HG03095 (cell line): ENCODE results near the gene HAUS5.
"Not testable (repeated sequence)": the region's sequence is repeated elsewhere in the genome, so short reads cannot be mapped to it uniquely, and the experiment has no call there.

Experiments used
- ATAC-seq: cut with Tn5 transposase; IDR thresholded peaks from one replicate; pipeline ENCODE4 v1.9.1; 2021; ENCODE audit warnings: moderate library complexity; ENCODE audit not compliant: unreplicated experiment

HAUS5 gene, protein sequence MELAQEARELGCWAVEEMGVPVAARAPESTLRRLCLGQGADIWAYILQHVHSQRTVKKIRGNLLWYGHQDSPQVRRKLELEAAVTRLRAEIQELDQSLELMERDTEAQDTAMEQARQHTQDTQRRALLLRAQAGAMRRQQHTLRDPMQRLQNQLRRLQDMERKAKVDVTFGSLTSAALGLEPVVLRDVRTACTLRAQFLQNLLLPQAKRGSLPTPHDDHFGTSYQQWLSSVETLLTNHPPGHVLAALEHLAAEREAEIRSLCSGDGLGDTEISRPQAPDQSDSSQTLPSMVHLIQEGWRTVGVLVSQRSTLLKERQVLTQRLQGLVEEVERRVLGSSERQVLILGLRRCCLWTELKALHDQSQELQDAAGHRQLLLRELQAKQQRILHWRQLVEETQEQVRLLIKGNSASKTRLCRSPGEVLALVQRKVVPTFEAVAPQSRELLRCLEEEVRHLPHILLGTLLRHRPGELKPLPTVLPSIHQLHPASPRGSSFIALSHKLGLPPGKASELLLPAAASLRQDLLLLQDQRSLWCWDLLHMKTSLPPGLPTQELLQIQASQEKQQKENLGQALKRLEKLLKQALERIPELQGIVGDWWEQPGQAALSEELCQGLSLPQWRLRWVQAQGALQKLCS

DNA sequence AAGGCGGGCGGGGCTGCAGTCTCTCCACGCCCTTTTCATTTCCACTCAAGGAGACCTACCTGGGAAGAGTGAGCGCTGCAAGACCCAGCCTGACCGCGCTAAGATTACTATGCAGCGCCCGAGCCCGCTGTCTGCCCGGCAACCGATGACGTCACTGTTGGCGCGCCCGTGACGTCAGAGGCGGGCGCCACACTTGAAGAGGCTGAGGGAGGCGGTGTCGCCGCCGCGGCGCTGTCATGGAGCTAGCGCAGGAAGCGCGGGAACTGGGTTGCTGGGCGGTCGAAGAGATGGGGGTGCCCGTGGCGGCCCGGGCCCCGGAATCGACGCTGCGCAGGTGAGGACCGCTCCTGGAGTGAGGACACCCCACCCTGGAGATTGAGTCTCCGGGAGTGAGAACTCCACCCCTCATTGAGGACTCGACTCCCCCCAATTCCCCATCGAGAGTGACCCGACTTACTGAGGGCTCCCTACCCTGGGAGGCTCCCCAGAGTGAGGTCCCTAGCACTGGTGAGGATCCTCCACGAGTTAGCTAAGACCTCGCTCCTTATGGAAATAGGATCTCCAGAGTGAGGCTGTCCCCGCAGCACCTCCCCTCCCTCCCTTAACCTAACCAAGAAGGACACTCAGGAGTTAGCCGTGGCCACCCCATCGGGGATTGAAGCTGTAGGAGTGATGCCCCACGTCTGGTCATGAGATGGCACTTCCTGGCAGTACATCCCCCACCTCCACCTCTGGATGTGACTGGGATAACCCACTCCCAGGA is at the start of gene HAUS5:
Gene HAUS5 (plus strand): TSS at position 177 of the 763 bp plus-strand sequence. CDS start 60 bp downstream, at position 237.
- ATAC-seq = peak; percentile 62

DNA sequence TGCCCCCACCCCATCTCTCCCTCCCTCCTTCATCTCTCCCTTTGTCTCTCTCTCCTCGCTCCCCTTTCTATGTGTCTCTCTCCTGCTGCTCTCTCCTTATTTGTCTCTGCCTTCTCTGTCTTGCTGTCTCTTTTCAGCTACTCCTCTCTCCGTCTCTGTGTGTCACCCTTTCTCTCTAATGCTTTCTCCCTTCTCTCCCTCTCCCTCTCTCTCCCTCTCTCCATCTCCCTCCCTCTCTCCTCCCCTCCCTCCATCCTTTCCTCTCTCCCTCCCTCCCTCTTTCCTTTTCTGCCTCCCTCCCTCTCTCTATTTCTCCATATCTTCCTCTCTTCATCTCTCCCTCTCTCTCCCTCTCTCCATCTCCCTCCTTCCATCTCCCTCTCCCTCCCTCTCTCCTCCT is 49.8 kb upstream of the HAUS5 start:
- ATAC-seq = no peak

DNA sequence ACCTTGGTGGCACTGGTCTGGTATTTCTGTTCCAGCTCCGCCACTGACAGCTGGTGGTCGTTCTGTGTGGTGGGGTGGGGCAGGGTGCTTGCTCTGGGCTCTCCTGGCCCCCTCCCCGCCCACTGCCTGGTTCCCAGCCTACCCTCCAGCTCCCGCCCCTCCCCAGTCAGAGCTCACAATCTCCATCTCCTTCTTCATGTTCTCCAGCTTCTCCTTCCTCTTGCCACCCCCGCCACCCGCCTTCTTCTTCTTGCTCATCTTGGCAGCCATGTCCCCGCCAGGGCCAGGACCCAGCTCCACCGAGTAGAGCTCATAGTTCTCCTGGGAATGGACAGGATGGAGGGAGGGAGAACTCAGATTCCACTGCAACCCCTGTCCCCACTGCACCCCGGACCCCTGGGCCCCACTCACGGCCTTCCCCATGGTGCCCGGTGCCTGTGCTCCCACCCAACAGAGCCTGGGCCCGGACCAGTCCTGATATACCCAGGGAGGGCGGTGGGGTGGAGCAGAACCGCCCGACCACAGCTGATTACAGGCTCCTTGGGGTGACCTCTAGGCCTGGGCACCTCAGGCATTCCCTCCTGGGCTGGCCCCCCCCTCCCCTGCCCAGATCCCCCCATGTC is 49.2 kb upstream of the HAUS5 start, which contains the start of gene ATP4A:
Gene ATP4A (minus strand): TSS at position 452 of the 623 bp plus-strand sequence. CDS start 29 bp downstream, at position 423.
- ATAC-seq = no peak

DNA sequence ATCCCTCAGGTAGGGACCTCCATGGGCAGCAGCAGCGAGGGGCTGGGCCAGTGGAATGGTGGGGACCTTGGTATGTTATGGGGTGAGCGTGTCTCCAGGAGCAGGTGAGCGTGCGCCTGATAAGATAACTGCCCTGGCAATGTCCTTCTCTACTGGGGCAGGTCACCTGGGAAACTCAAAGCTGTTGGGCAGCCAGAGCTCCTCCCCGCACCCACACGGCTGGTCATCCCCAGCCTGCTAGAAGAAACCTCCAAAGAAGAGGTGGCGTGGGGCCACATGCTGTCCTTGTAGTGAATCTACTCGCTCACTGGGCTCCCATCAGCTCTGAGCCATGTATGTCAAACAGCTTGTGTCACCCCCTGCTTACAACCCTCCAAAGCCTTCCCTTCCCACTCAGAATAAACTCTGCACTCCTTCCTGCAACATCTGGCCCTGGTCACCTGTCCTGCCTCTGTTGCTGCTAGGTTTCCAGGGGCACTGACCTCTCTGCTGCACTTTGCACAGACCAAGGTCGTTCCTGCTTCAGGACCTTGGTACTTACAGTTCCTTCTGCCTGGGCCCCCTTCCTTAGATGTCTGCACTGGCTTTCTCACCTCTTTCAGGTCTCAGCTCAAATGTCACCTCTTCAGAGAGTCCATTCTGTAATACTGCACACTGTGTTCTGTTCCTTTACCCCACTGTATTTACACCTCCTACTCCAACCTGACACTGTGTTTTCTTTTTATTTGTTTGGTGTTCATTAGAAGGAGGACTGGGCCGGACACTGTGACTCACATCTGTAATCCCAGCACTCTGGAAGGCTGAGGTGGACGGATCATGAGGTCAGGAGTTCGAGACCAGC is 47.3 kb upstream of the HAUS5 start:
- ATAC-seq = no peak

DNA sequence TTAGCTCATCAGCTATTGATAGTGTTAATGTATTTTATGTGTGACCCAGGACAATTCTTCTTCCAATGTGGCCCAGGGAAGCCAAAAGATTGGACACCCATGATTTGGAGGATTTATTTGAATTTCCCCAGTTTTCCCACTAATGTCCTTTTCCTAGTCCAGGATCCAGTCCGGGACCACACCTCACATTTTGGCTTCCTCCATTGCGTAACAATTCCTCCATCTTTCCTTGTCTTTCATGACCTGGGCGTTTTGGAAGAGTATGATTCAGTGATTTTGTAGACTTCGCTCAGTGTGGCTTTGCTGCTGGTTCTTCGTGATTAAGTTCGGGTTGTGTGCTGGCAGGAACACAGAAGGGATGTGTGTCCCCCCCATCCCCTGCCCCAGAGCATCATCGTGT is 45.8 kb upstream of the HAUS5 start:
- ATAC-seq = no peak

DNA sequence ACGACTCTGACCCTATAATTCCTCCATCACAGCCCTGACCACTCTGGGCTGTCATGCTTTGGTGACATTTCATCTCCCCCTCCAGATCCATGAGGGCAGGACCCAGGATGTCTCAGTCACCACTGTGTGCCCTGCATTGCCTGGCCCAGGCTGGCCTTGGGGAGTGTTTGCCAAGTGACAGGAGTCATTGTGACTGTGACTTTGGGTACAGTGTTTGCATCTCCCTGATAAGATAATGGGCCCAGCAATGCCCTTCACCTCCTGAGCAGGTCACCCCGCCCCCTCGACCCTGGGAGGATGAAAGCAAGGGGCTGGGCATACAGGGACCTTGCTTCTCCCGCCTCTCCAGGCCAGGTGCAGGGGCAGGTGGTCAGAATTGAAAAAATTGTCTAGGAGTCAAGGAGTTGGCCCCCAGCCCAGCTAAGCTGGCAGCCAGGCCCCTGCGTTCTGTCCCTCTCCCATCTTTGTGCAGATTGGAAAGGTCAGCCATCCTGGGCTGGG is 43.2 kb upstream of the HAUS5 start:
- ATAC-seq = no peak

DNA sequence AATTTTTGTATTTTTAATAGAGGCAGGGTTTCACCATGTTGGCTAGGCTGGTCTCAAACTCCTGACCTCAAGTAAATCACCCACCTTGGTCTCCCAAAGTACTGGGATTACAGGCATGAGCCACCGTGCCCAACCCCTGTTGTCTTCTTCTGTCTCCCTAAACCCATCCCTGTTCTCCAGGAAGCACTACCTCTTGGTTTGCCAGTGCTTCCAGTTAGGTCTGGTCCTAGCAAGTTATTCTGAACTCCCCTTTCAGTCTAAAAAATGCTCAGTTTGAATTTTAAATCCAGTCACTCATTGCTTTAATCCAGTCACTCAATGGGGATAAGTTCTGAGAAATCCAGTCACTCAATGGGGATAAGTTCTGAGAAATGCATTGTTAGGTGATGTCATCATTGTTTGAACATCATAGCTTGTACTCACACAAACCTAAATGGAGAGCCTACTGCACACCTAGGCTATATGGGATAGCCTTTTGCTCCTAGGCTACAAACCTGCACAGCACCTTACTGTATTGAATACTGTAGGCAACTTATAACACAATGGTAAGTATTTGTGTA is 41.0 kb upstream of the HAUS5 start:
- no peak for ATAC-seq

DNA sequence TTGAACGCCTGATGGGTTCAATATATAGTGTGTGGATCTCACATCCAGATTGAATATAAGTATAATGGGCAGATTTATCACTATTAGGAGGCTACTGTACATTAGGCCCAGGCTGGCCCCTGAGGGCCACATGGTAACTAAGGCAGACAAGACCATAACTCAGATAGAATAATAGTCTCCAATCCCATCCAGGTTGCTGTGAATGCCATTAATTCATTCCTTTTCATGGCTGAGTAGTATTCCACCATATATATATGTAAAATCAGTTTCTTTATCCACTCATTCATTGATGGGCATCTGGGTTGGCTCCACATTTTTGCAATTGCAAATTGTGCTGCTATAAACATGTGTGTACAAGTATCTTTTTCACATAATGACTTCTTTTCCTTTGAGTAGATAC is 34.6 kb upstream of the HAUS5 start:
- ATAC-seq = no peak

DNA sequence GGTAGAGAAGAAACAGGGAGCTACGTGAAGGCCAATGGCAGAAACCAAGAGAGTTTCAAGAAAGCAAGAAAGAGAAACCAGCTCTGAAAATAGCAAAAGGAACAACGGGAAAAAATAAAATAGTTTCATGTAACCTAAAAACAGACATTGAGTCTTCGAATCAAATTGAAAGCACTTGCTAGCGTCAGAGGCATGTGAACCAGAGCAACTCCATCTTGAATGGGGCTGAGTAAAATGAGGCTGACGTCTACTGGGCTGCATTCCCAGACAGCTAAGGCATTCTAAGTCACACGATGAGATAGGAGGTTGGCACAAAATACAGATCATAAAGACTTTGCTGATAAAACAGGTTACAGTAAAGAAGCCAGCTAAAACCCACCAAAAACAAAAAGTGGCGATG is 33.8 kb upstream of the HAUS5 start:
- ATAC-seq = no peak

DNA sequence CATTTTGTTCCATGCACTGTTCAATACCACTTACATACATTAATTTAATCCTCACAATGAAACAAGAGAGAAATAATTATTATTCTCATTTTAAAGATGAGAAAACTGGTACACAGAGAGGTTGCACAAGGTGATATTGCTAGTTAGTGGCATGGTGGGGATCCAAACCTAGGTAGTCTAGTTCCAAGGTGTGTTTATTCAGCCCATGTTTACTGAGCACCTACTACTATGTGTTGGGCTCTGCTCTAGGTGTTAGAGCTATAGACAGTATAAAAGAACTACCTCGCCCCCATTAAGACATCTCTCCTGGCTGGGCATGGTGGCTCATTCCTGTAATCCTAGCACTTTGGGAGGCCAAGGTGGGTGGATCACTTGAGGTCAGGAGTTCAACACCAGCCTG is 29.8 kb upstream of the HAUS5 start:
- no peak for ATAC-seq

DNA sequence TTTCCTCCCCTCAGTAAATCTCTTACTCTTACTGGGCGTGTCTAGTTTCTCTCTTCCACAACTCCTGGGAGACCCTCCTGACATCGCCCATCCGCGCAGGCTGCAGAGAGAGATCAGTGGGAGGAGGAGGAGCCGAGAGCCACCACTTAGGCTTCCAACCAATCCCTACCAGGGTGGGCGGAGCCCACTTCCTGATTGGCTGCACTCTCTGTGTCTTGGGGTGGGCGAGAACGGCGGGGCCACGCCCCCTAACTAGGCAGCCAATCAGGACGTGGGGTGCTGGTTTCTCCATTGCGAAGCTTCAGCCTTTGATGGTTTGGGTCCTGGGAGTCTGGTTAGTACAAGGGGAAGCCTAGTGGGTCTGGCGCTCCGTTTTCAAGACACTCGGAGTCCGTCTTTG is 26.7 kb upstream of the HAUS5 start, which contains the start of gene PMIS2:
Gene PMIS2 (plus strand): TSS at position 326 of the 400 bp plus-strand sequence. CDS start 87 bp downstream, outside the sequence.
- ATAC-seq = no peak

DNA sequence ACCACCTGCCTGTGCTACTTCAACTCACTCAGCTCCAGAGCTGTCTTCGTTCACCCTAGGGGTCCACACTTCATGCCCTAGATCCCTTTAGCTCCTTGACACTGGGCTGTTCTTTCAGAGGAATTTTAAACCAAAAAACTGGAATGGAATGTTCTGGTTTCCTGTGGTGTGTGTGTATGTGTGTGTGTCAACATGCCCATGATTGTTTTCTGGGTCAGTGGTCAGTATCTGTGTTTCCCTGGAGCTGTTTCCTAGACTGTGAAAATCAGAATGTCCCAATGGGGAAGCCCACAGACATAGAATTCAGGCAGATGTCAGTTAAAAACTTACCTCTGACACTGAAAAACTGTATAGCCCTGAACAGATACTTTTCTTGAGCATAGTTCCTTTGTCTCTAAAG is 25.2 kb upstream of the HAUS5 start:
- no peak for ATAC-seq

DNA sequence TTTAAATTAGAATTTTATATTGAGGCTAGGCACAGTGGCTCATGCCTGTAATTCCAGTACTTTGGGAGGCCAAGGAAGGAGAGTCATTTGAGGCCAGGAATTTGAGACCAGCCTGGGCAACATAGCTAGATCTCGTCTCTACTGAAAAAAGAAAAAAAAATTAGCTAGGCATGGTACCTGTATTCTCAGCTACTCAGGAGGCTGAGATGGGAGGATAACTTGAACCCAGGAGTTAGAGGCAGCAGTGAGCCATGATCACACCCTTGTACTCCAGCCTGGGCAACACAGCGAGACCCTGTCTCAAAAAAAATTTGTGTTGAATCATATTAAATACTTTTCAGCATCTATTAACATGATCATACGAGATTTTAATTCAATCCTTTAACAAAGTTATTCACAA is 21.7 kb upstream of the HAUS5 start:
- no peak for ATAC-seq

DNA sequence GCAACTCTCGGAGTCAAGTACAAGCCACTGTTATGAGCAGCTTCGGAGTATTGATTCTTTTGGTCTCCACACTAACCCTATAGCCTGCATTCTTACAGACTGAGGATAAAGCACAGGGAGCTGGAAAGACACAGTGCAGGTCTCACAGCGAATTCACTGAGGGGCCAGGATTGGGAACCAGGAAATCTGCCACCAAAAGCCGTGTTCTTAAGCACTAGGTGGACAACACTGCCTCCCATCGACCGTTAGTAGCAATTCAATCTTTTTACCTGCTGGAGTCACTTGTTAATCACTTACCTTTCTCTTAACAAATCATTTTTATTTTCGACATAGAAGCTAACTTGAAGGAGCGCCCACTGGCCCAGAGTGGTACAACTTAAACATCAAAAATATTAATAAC is 20.3 kb upstream of the HAUS5 start:
- ATAC-seq = no peak

DNA sequence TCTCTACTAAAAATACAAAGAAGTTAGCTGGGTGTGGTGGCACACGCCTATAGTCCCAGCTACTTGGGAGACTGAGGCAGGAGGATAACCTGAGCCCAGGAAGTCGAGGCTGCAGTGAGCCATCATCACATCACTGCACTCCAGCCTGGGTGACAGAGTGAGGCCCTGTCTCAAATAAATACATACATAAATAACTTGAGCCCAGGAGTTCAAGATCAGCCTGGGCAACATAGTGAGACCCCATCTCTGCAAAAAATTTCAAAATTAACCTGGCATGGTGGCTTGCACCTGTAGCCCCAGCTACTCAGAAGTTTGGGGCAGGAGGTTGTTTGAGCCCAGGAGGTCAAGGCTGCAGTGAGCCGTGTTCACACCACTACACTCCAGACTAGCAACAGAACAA is 17.5 kb upstream of the HAUS5 start:
- ATAC-seq = not testable (repeated sequence)

DNA sequence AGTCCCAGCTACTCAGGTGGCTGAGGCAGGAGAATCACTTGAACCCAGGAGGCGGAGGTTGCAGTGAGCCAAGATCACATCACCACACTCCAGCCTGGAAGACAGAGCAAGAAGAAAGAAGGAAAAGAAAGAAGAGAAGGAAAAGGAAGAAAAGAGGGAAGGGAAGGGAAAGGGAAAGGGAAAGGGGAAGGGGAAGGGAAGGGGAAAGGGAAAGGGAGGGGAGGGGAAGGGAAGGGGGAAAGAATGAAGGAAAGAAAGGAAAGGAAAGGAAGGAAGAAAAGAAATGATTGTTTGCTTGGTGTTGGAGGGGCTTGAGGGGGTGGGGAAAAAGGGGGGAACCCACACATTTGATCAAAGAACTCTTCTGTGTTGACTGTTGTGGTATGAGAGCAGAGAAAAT is 16.6 kb upstream of the HAUS5 start:
- ATAC-seq = no peak

DNA sequence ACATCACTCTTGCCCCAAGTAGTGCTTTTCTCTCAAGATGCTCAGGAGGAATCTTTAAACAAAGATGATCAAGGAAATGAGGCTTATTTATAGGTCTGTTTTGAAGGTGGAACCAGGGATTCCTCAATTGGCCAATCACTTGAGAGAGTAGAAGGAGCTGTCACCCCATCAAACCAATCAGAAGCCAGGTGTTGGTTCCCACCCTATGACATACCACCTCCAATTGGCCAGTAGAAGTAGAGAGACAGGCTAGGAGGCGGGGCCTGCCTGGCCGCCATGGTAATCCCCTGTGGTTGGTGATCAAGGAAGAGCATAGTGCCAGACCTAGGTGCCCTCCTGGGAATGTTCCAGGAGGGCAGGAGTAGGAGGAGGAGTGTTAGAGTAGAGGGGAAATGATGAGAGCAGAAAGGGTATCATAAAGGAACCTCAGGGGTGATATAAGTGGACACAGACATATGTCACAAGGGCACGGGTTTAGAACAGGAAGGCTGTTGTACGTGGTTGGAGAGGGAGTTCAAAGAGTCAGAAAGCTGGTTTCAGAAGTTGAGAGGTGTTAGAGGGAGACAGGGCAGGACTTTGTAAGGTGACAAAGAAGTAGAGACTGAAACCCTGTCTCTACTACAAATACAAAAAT is 16.1 kb upstream of the HAUS5 start:
- no peak for ATAC-seq

DNA sequence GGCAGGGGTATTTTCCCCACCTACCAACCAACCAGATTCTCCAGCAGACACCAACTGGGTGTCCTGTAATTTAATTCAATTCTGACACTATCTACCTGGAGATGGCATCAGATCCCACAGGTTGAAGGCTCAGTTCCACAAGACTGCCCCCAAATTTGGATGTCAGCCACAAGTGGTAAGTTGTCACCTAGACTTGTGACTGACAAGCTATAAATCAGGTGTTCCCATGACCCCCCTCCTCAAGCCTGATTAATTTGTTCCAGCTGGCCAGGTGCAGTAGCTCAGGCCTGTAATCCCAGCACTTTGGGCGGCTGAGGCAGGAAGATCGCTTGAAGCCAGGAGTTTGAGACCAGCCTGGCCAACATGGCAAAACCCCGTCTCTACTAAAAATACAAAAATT is 10.6 kb upstream of the HAUS5 start:
- no peak for ATAC-seq

DNA sequence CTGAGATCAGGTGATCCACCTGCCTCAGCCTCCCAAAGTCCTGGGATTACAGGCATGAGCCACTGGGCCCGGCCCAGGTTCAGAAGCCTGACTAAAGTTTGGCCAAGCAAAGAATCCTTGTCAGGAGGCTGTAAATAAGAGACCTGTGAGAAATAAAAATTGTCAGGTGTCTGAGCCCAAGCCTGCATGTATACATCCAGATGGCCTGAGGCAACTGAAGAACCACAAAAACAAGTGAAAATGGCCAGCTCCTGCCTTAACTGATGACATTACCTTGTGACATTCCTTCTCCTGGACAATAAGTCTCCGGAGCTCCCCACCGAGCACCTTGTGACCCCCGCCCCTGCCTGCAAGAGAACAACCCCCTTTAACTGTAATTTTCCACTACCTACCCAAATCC is 8.1 kb upstream of the HAUS5 start:
- ATAC-seq = not testable (repeated sequence)
